ENCODE measurements around the gene KCNT1. TPM values are rescaled to one million over a fixed set of nuclear protein-coding genes. Genes with fewer than 3 reads are reported as not detected.

The KCNT1 gene
- total RNA-seq, 1 experiment from 2014 or later, result 0.68 TPM

GRCh38 chr9:135692410-135692809 lies 9.6 kb upstream of the KCNT1 start:
- H4K20me1 ChIP-seq (ENCODE audit: control insufficient read depth, insufficient read depth, insufficient read length), result no peaks in the 10 kb centered on the region
- no peak overlapping the region for H3K56ac ChIP-seq (ENCODE audit: insufficient read length, low read depth, low read length)
- Mint-ChIP-seq H3K27ac (no peak overlapping the region), H3K36me3 (ENCODE audit: insufficient read depth in 1 of 3, low read depth in 3 of 3) (no peaks in the 10 kb centered on the region; a peak in 1 of 7 replicates), H3K4me1 (peaks cover 9 to 13% of the 10 kb centered on the region in 2 experiments), H3K9me3 (no peaks in the 10 kb centered on the region; a peak in 1 of 5 replicates), H3K27me3 (ENCODE audit: low read depth) (peaks cover 2% of the 10 kb centered on the region; the same call in 1 of the 2 replicates), H3K4me3 (no peak overlapping the region)
- H3K9ac ChIP-seq (ENCODE audit: extremely low read depth, insufficient read length, low read length), result no peak overlapping the region
- H3K14ac ChIP-seq (ENCODE audit: insufficient read depth, low read length), result no peak overlapping the region
- no peak overlapping the region for H2AK5ac ChIP-seq (ENCODE audit: insufficient read length, low read length)
- DNase-seq, result no peak
- no peak overlapping the region for H2BK15ac ChIP-seq (ENCODE audit: low read depth, low read length)
- no peak overlapping the region for H4K5ac ChIP-seq (ENCODE audit: insufficient read length, low read depth, low read length)
- H3K79me2 ChIP-seq (ENCODE audit: insufficient read depth, low read length), result no peaks in the 10 kb centered on the region
- no peak overlapping the region for H3K4me2 ChIP-seq (ENCODE audit: insufficient read depth, insufficient read length, low read length)
- H3K79me1 ChIP-seq (ENCODE audit: insufficient read depth, low read depth, low read length, poor library complexity, severe bottlenecking), result no peaks in the 10 kb centered on the region
- no peak overlapping the region for H2BK5ac ChIP-seq (ENCODE audit: insufficient read length, low read length)
- no peak overlapping the region for H2BK120ac ChIP-seq (ENCODE audit: low read depth, low read length, poor library complexity, severe bottlenecking)
- H4K8ac ChIP-seq (replicated peaks; ENCODE audit: insufficient read length, low read depth, low read length), result no peak overlapping the region
- no peaks in the 10 kb centered on the region for H3K27me3 ChIP-seq (ENCODE audit: insufficient read depth, low read length)
- H4K91ac ChIP-seq (ENCODE audit: insufficient read length, low read depth, low read length), result no peak overlapping the region
- no peak overlapping the region for H2BK12ac ChIP-seq (ENCODE audit: insufficient read length, low read depth, low read length)
- no peak overlapping the region for H2BK20ac ChIP-seq (ENCODE audit: low read depth, low read length, poor library complexity, severe bottlenecking)
- H3T11ph ChIP-seq (ENCODE audit: low read length), result no peak overlapping the region
- no peaks in the 10 kb centered on the region for H3K9me3 ChIP-seq (ENCODE audit: control insufficient read depth, low read depth, low read length)
- H3K4me1 ChIP-seq (ENCODE audit: insufficient read depth, low read length), result no peaks in the 10 kb centered on the region
- no CpG with 5 or more reads among the region's 11 CpGs for WGBS (ENCODE audit: extremely low coverage, insufficient read length, low lambda C conversion rate)
- no peaks in the 10 kb centered on the region for H3K23me2 ChIP-seq (ENCODE audit: insufficient read length, low read depth, low read length, poor library complexity, severe bottlenecking)
- H2AFZ ChIP-seq (ENCODE audit: low read length), result no peak overlapping the region
- no peak overlapping the region for H3K23ac ChIP-seq (ENCODE audit: insufficient read length, low read depth, low read length)
- no peak overlapping the region for H3K4ac ChIP-seq (ENCODE audit: low read depth, low read length)
- TF ChIP-seq CTCF (conservative IDR thresholded peaks at IDR 0.05), result no peak
- H3K27ac ChIP-seq (ENCODE audit: insufficient read length, low read depth, low read length), result no peak overlapping the region
- H3K18ac ChIP-seq (ENCODE audit: insufficient read length, low read depth, low read length), result no peak overlapping the region
